IPS DF 6.9 (cell line): Measurements from ENCODE around the gene GRK1.
"Not testable (repeated sequence)": the region's sequence is repeated elsewhere in the genome, so short reads cannot be mapped to it uniquely, and the experiment has no call there.

Experiments used
- DNase-seq: peaks from one replicate; pipeline ENCODE4 v3.0.0-alpha.2; 2013; ENCODE audit warnings: low read depth, low spot score
- H3K27ac ChIP-seq: one replicate; pipeline ENCODE4 v1.5.1; 2013; ENCODE audit warnings: low read length, control low read depth
- H3K27me3 ChIP-seq: 2 replicates; pipeline ENCODE4 v1.6.1; 2013; ENCODE audit warnings: mild to moderate bottlenecking, low read length; ENCODE audit not compliant: control insufficient read depth, insufficient read depth
- H3K36me3 ChIP-seq: 2 replicates; pipeline ENCODE4 v1.6.1; 2013; ENCODE audit warnings: low read length; ENCODE audit not compliant: control insufficient read depth, insufficient read depth
- H3K4me1 ChIP-seq: 2 replicates; pipeline ENCODE4 v1.6.1; 2013; ENCODE audit warnings: low read length; ENCODE audit not compliant: control insufficient read depth, insufficient read depth
- H3K4me3 ChIP-seq: 2 replicates; pipeline ENCODE4 v1.5.1; 2013; ENCODE audit warnings: mild to moderate bottlenecking, low read length
- H3K9me3 ChIP-seq: 2 replicates; pipeline ENCODE4 v1.6.1; 2013; ENCODE audit warnings: low read length, inconsistent platforms; ENCODE audit not compliant: control insufficient read depth, insufficient read depth
- WGBS: extraction: QIAGEN DNeasy Blood & Tissue Kit; methylation state at CpG from one replicate; pipeline ENCODE4 v1.1.7; 2013; ENCODE audit warnings: mixed read lengths, missing lambda C conversion rate; ENCODE audit not compliant: insufficient read length, insufficient coverage; 5-methylcytosine and 5-hydroxymethylcytosine counted together

The GRK1 gene

GRCh38 chr13:113744197-113745000 is 77.4 kb downstream of the GRK1 start:
- peaks cover 4% of the 10 kb centered on the region; the same call in 1 of the 2 replicates for H3K4me1 ChIP-seq
- no CpG with 5 or more reads among the region's 21 CpGs for WGBS
- no peak for DNase-seq

GRCh38 chr13:113745059-113745458 is 78.0 kb downstream of the GRK1 start:
- Histone ChIP-seq H3K9me3 (no peaks in the 10 kb centered on the region), H3K4me1 (peaks cover 4% of the 10 kb centered on the region; the same call in 1 of the 2 replicates), H3K4me3 (no peak overlapping the region), H3K36me3 (no peaks in the 10 kb centered on the region), H3K27me3 (no peaks in the 10 kb centered on the region), H3K27ac (no peak overlapping the region)
- DNase-seq: no peak
- no CpG with 5 or more reads among the region's 9 CpGs for WGBS

More at GRCh38 chr13:113744197-113745000, 77.4 kb downstream of the GRK1 start:
- H3K4me3 ChIP-seq: no peak overlapping the region
- no peaks in the 10 kb centered on the region for H3K27me3 ChIP-seq
- H3K9me3 ChIP-seq: no peaks in the 10 kb centered on the region
- no peaks in the 10 kb centered on the region for H3K36me3 ChIP-seq
- no peak overlapping the region for H3K27ac ChIP-seq

GRCh38 chr13:113745500-113746142 is 78.6 kb downstream of the GRK1 start:
- H3K27me3 ChIP-seq, H3K4me3 ChIP-seq, DNase-seq, H3K4me1 ChIP-seq, H3K27ac ChIP-seq, H3K36me3 ChIP-seq, H3K9me3 ChIP-seq: not testable (repeated sequence)
- no CpG with 5 or more reads among the region's 24 CpGs for WGBS

- WGBS: no CpG with 5 or more reads among the region's 5 CpGs
- no peak for DNase-seq
Observed at GRCh38 chr13:113746143-113746525, 79.1 kb downstream of the GRK1 start.

GRCh38 chr13:113746671-113747070 is 79.7 kb downstream of the GRK1 start:
- no peak for DNase-seq
- Histone ChIP-seq H3K27me3 (no peaks in the 10 kb centered on the region), H3K4me3 (no peak overlapping the region), H3K9me3 (no peaks in the 10 kb centered on the region), H3K4me1 (peaks cover 4% of the 10 kb centered on the region; the same call in 1 of the 2 replicates), H3K27ac (no peak overlapping the region), H3K36me3 (no peaks in the 10 kb centered on the region)
- no CpG with 5 or more reads among the region's 12 CpGs for WGBS

More at GRCh38 chr13:113746143-113746525, 79.1 kb downstream of the GRK1 start:
- no peaks in the 10 kb centered on the region for H3K36me3 ChIP-seq
- H3K27me3 ChIP-seq: no peaks in the 10 kb centered on the region
- H3K4me1 ChIP-seq: peaks cover 4% of the 10 kb centered on the region; the same call in 1 of the 2 replicates
- H3K4me3 ChIP-seq: no peak overlapping the region
- no peak overlapping the region for H3K27ac ChIP-seq
- H3K9me3 ChIP-seq: no peaks in the 10 kb centered on the region

- no peak overlapping the region for H3K27ac ChIP-seq
- no peak overlapping the region for H3K4me3 ChIP-seq
- no peak for DNase-seq
- no peaks in the 10 kb centered on the region for H3K4me1 ChIP-seq
- no CpG with 5 or more reads among the region's 25 CpGs for WGBS
- H3K36me3 ChIP-seq: no peaks in the 10 kb centered on the region
- H3K27me3 ChIP-seq: no peaks in the 10 kb centered on the region
- no peaks in the 10 kb centered on the region for H3K9me3 ChIP-seq
Observed at GRCh38 chr13:113747291-113747833, 80.3 kb downstream of the GRK1 start.

- Histone ChIP-seq H3K4me1 (no peaks in the 10 kb centered on the region), H3K4me3 (no peak overlapping the region), H3K27ac (no peak overlapping the region), H3K9me3 (no peaks in the 10 kb centered on the region), H3K36me3 (no peaks in the 10 kb centered on the region), H3K27me3 (no peaks in the 10 kb centered on the region)
- no peak for DNase-seq
- WGBS: no CpG with 5 or more reads among the region's 25 CpGs
Observed at GRCh38 chr13:113748101-113748861, 81.3 kb downstream of the GRK1 start.

- Histone ChIP-seq H3K9me3 (no peaks in the 10 kb centered on the region), H3K4me3 (no peak overlapping the region), H3K27me3 (no peaks in the 10 kb centered on the region), H3K27ac (no peak overlapping the region), H3K36me3 (no peaks in the 10 kb centered on the region), H3K4me1 (no peaks in the 10 kb centered on the region)
- no peak for DNase-seq
- WGBS: no CpG with 5 or more reads among the region's 22 CpGs
Observed at GRCh38 chr13:113748862-113749451, 81.9 kb downstream of the GRK1 start.

- Histone ChIP-seq H3K4me3 (no peak overlapping the region), H3K27me3 (no peaks in the 10 kb centered on the region), H3K36me3 (no peaks in the 10 kb centered on the region), H3K9me3 (no peaks in the 10 kb centered on the region), H3K4me1 (no peaks in the 10 kb centered on the region), H3K27ac (no peak overlapping the region)
- WGBS: no CpG with 5 or more reads among the region's 13 CpGs
- no peak for DNase-seq
Observed at GRCh38 chr13:113749507-113749906, 82.5 kb downstream of the GRK1 start.

- no peak overlapping the region for H3K4me3 ChIP-seq
- H3K27me3 ChIP-seq: no peaks in the 10 kb centered on the region
- no CpG with 5 or more reads among the region's 11 CpGs for WGBS
- no peak for DNase-seq
- no peaks in the 10 kb centered on the region for H3K9me3 ChIP-seq
- H3K36me3 ChIP-seq: no peaks in the 10 kb centered on the region
- H3K27ac ChIP-seq: no peak overlapping the region
- H3K4me1 ChIP-seq: no peaks in the 10 kb centered on the region
Observed at GRCh38 chr13:113749967-113750366, 82.9 kb downstream of the GRK1 start.
